Measurements from ENCODE around the gene SNCB.

DNA sequence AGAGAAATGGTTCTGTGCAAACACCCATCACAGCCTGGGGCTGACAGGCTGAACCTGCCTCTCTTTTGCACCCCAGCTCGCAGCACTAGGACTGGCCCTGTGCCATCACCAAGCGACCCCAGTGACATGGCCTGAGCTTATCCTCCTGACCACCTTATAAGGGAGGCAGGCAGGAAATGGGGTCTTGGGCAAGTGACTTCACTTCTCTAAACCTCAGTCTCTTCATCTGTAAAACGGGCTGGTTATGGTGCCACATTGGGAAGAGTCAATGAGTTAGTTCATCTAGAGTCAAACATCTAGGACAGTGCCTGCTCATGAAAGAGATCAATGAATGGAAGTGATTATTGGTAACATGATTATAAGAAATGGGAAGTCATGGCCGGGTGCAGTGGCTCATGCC lies 6.2 kb downstream of the SNCB start:
- TF ChIP-seq EZH2 (IDR thresholded peaks at IDR 0.05; ENCODE audit: low read length, unreplicated experiment) (no peak), EZH2phosphoT487 (IDR thresholded peaks at IDR 0.05; ENCODE audit: borderline replicate concordance, low read length) (no peak)
- TF ChIP-seq, protein P1, sequence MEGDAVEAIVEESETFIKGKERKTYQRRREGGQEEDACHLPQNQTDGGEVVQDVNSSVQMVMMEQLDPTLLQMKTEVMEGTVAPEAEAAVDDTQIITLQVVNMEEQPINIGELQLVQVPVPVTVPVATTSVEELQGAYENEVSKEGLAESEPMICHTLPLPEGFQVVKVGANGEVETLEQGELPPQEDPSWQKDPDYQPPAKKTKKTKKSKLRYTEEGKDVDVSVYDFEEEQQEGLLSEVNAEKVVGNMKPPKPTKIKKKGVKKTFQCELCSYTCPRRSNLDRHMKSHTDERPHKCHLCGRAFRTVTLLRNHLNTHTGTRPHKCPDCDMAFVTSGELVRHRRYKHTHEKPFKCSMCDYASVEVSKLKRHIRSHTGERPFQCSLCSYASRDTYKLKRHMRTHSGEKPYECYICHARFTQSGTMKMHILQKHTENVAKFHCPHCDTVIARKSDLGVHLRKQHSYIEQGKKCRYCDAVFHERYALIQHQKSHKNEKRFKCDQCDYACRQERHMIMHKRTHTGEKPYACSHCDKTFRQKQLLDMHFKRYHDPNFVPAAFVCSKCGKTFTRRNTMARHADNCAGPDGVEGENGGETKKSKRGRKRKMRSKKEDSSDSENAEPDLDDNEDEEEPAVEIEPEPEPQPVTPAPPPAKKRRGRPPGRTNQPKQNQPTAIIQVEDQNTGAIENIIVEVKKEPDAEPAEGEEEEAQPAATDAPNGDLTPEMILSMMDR (conservative IDR thresholded peaks at IDR 0.05; ENCODE audit: low read depth, low read length), result no peak

Data from PC-3 (cell line).